IPS-NIHi7 (cell line): ENCODE results near the gene PBX1.

Experiments used
- DNase-seq: peaks from one replicate; pipeline ENCODE4 v3.0.0; 2012; ENCODE audit warnings: mixed read lengths; ENCODE audit errors: extremely low spot score

The PBX1 gene

GRCh38 chr1:164806531-164806930, 247.5 kb downstream of the PBX1 start:
- DNase-seq = no peak

GRCh38 chr1:164813776-164814175, 254.8 kb downstream of the PBX1 start:
- no peak for DNase-seq

GRCh38 chr1:164821648-164822047, 262.7 kb downstream of the PBX1 start:
- no peak for DNase-seq

GRCh38 chr1:164823486-164824279, 264.7 kb downstream of the PBX1 start:
- no peak for DNase-seq

GRCh38 chr1:164824542-164824941, 265.6 kb downstream of the PBX1 start:
- DNase-seq = no peak

GRCh38 chr1:164830628-164831027, 271.6 kb downstream of the PBX1 start:
- no peak for DNase-seq

- DNase-seq = no peak
Measured at GRCh38 chr1:164834641-164835040, 275.7 kb downstream of the PBX1 start.

- no peak for DNase-seq
Measured at GRCh38 chr1:164836614-164837018, 277.6 kb downstream of the PBX1 start.

- no peak for DNase-seq
Measured at GRCh38 chr1:164838786-164839185, 279.8 kb downstream of the PBX1 start.

- no peak for DNase-seq
Measured at GRCh38 chr1:164840936-164841335, 282.0 kb downstream of the PBX1 start.

GRCh38 chr1:164841702-164842465, 282.9 kb downstream of the PBX1 start:
- no peak for DNase-seq

- no peak for DNase-seq
Measured at GRCh38 chr1:164842870-164843269, 283.9 kb downstream of the PBX1 start.

- DNase-seq = no peak
Measured at GRCh38 chr1:164843743-164844500, 284.9 kb downstream of the PBX1 start.

- DNase-seq = no peak
Measured at GRCh38 chr1:164846731-164847691, 288.0 kb downstream of the PBX1 start.

GRCh38 chr1:164853146-164853545, 294.2 kb downstream of the PBX1 start:
- no peak for DNase-seq

GRCh38 chr1:164855716-164856329, 296.8 kb downstream of the PBX1 start:
- DNase-seq = no peak

- DNase-seq = no peak
Measured at GRCh38 chr1:164856381-164856780, 297.4 kb downstream of the PBX1 start.

- no peak for DNase-seq
Measured at GRCh38 chr1:164857439-164857838, 298.5 kb downstream of the PBX1 start.

- no peak for DNase-seq
Measured at GRCh38 chr1:164858096-164858632, 299.2 kb downstream of the PBX1 start.

- DNase-seq = no peak
Measured at GRCh38 chr1:164861632-164862031, 302.6 kb downstream of the PBX1 start.
